Stimulated activated CD4-positive, alpha-beta T cell treated with anti-CD3 and anti-CD28 coated beads, Interleukin-15, amount 100 ng/mL, for 48 hours (primary cell): ENCODE results near the gene MRGPRG.
"Not testable (repeated sequence)": the region's sequence is repeated elsewhere in the genome, so short reads cannot be mapped to it uniquely, and the experiment has no call there.

Experiments used
- DNase-seq, 2 donors: peaks; one replicate each; pipeline ENCODE4 v3.0.0-alpha.2; 2020; ENCODE audit warnings: low read depth in 2 of 2

The MRGPRG gene

GRCh38 chr11:3176487-3176886 is 42.1 kb downstream of the MRGPRG start:
- DNase-seq = no peak

GRCh38 chr11:3175194-3175593 is 43.4 kb downstream of the MRGPRG start:
- no peak for DNase-seq

GRCh38 chr11:3174387-3174786 is 44.2 kb downstream of the MRGPRG start:
- no peak for DNase-seq

GRCh38 chr11:3173795-3174194 is 44.8 kb downstream of the MRGPRG start:
- DNase-seq = no peak

- no peak for DNase-seq
Observed at GRCh38 chr11:3171931-3172560, 46.6 kb downstream of the MRGPRG start.

GRCh38 chr11:3170756-3171650 is 47.6 kb downstream of the MRGPRG start:
- no peak for DNase-seq

- no peak for DNase-seq
Observed at GRCh38 chr11:3170044-3170755, 48.4 kb downstream of the MRGPRG start.

GRCh38 chr11:3169255-3170043 is 49.2 kb downstream of the MRGPRG start:
- DNase-seq = peak; percentile 20 to 25

- DNase-seq = not testable (repeated sequence)
Observed at GRCh38 chr11:3168742-3169254, 49.8 kb downstream of the MRGPRG start.
